ENCODE results near the gene CDKAL1.

CDKAL1 gene

DNA sequence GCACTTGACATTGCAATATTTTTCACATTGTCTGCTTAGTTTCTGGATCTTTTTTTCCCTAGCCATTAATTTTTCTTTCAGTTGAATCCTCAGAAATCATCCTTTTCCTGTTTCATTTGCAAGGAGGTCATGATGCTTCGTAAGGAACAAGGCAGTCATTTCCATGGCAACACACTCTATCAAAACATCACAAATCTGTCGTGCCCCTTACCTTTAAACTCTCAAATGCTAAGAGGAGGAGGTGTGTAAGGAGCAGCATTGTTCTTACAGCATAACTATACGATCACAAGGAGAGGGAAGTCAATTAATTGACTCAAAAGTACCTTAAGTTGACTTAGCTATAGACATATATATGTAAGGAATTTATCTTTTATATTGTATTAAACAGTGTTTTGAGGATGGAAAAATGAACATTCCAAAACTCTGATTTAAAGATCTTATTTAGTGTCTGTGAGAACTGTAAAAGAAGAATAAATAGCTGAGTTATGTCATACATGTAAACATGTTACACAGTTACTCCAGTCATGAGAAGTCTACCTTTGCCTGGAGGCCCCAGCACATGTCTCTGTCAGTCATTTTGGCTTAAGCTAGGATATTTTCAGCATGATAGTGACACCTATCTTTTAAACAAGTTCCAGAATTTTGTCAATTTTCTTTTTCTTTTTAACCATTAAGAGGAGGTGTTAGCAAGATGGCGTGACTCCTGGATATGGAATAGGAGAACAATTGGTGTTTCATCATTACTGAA lies 41.6 kb downstream of the CDKAL1 start:
- Histone ChIP-seq H3K9me3 (ENCODE audit: insufficient read depth, low read depth, low read length) (no peaks in the 10 kb centered on the region), H2AFZ (ENCODE audit: low read length) (no peak overlapping the region), H3K79me2 (ENCODE audit: insufficient read depth, low read length) (peaks cover 63% of the 10 kb centered on the region), H3K4me1 (ENCODE audit: insufficient read depth, low read length, poor library complexity, severe bottlenecking) (peaks cover 64% of the 10 kb centered on the region), H3F3A (ENCODE audit: low read depth) (0 out of 2 replicates have a peak, but pooled peaks cover 15% of the 10 kb centered on the region), H3K9me2 (replicated peaks; ENCODE audit: low read depth, low read length) (no peaks in the 10 kb centered on the region), H3K9ac (ENCODE audit: low read depth, low read length, poor library complexity, severe bottlenecking) (peak overlapping the region; percentile 84), H3K4me2 (ENCODE audit: low read depth, low read length, poor library complexity, severe bottlenecking) (peak overlapping the region; percentile 56), H3K27me3 (ENCODE audit: insufficient read depth, low read length, poor library complexity, severe bottlenecking) (no peaks in the 10 kb centered on the region), H3K4me3 (ENCODE audit: low read length, poor library complexity, severe bottlenecking) (peak overlapping the region; percentile 35), H4K20me1 (ENCODE audit: insufficient read depth, low read length, poor library complexity, severe bottlenecking) (no peaks in the 10 kb centered on the region), H3K36me3 (ENCODE audit: insufficient read depth, low read length) (peaks cover 9% of the 10 kb centered on the region; the same call in 1 of the 2 replicates)
- no peak for TF ChIP-seq EZH2phosphoT487 (IDR thresholded peaks at IDR 0.05; ENCODE audit: borderline replicate concordance)
- TF ChIP-seq, protein P1, sequence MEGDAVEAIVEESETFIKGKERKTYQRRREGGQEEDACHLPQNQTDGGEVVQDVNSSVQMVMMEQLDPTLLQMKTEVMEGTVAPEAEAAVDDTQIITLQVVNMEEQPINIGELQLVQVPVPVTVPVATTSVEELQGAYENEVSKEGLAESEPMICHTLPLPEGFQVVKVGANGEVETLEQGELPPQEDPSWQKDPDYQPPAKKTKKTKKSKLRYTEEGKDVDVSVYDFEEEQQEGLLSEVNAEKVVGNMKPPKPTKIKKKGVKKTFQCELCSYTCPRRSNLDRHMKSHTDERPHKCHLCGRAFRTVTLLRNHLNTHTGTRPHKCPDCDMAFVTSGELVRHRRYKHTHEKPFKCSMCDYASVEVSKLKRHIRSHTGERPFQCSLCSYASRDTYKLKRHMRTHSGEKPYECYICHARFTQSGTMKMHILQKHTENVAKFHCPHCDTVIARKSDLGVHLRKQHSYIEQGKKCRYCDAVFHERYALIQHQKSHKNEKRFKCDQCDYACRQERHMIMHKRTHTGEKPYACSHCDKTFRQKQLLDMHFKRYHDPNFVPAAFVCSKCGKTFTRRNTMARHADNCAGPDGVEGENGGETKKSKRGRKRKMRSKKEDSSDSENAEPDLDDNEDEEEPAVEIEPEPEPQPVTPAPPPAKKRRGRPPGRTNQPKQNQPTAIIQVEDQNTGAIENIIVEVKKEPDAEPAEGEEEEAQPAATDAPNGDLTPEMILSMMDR (conservative IDR thresholded peaks at IDR 0.05; ENCODE audit: low read length) = no peak

GRCh38 chr6:20577173-20577688 lies 43.0 kb downstream of the CDKAL1 start:
- H3F3A ChIP-seq (ENCODE audit: low read depth) = 0 out of 2 replicates have a peak, but pooled peaks cover 15% of the 10 kb centered on the region
- H3K79me2 ChIP-seq (ENCODE audit: insufficient read depth, low read length) = peaks cover 50% of the 10 kb centered on the region
- no peak for TF ChIP-seq EZH2phosphoT487 (IDR thresholded peaks at IDR 0.05; ENCODE audit: borderline replicate concordance)
- TF ChIP-seq, protein P1 (conservative IDR thresholded peaks at IDR 0.05; ENCODE audit: low read length) = no peak
- no peaks in the 10 kb centered on the region for H3K27me3 ChIP-seq (ENCODE audit: insufficient read depth, low read length, poor library complexity, severe bottlenecking)
- peak overlapping the region; percentile 84 for H3K9ac ChIP-seq (ENCODE audit: low read depth, low read length, poor library complexity, severe bottlenecking)
- peaks cover 9% of the 10 kb centered on the region; the same call in 1 of the 2 replicates for H3K36me3 ChIP-seq (ENCODE audit: insufficient read depth, low read length)
- no peak overlapping the region for H2AFZ ChIP-seq (ENCODE audit: low read length)
- no peaks in the 10 kb centered on the region for H4K20me1 ChIP-seq (ENCODE audit: insufficient read depth, low read length, poor library complexity, severe bottlenecking)
- H3K9me3 ChIP-seq (ENCODE audit: insufficient read depth, low read depth, low read length) = no peaks in the 10 kb centered on the region
- H3K4me2 ChIP-seq (ENCODE audit: low read depth, low read length, poor library complexity, severe bottlenecking) = peak overlapping the region; percentile 56
- peaks cover 64% of the 10 kb centered on the region for H3K4me1 ChIP-seq (ENCODE audit: insufficient read depth, low read length, poor library complexity, severe bottlenecking)
- no peaks in the 10 kb centered on the region for H3K9me2 ChIP-seq (replicated peaks; ENCODE audit: low read depth, low read length)
- H3K4me3 ChIP-seq (ENCODE audit: low read length, poor library complexity, severe bottlenecking) = no peak overlapping the region

DNA sequence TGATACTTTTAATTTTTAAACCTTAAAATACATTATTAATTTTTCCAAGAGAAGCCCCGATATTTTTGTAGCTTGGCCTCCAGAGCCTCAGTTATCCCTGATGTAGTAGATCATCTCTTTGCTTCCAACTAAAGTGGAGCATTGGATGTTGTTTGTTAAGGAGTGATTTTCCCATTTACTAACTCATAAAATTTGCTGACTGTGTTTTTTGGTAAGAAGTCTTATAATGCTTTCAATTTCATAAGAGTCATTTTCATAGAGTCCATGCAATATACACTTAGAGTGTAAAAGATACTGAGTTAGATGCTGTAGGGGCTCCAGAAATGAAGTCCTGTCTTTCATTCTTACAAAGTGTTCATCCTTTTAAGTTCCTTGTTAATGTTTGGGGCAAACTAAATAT lies 46.8 kb downstream of the CDKAL1 start:
- no peaks in the 10 kb centered on the region for H4K20me1 ChIP-seq (ENCODE audit: insufficient read depth, low read length, poor library complexity, severe bottlenecking)
- TF ChIP-seq EZH2phosphoT487 (IDR thresholded peaks at IDR 0.05; ENCODE audit: borderline replicate concordance) = no peak
- TF ChIP-seq, protein P1 (conservative IDR thresholded peaks at IDR 0.05; ENCODE audit: low read length) = no peak
- H3K36me3 ChIP-seq (ENCODE audit: insufficient read depth, low read length) = peaks cover 9% of the 10 kb centered on the region; the same call in 1 of the 2 replicates
- H3K79me2 ChIP-seq (ENCODE audit: insufficient read depth, low read length) = peaks cover 42% of the 10 kb centered on the region
- H3F3A ChIP-seq (ENCODE audit: low read depth) = no peaks in the 10 kb centered on the region
- H3K4me3 ChIP-seq (ENCODE audit: low read length, poor library complexity, severe bottlenecking) = no peak overlapping the region
- no peak overlapping the region for H2AFZ ChIP-seq (ENCODE audit: low read length)
- H3K4me2 ChIP-seq (ENCODE audit: low read depth, low read length, poor library complexity, severe bottlenecking) = peak overlapping the region; percentile 15
- no peaks in the 10 kb centered on the region for H3K9me3 ChIP-seq (ENCODE audit: insufficient read depth, low read depth, low read length)
- H3K4me1 ChIP-seq (ENCODE audit: insufficient read depth, low read length, poor library complexity, severe bottlenecking) = peaks cover 53% of the 10 kb centered on the region
- no peaks in the 10 kb centered on the region for H3K27me3 ChIP-seq (ENCODE audit: insufficient read depth, low read length, poor library complexity, severe bottlenecking)
- H3K9ac ChIP-seq (ENCODE audit: low read depth, low read length, poor library complexity, severe bottlenecking) = peak overlapping the region; percentile 41
- H3K9me2 ChIP-seq (replicated peaks; ENCODE audit: low read depth, low read length) = no peaks in the 10 kb centered on the region
